ENCODE results near the gene AP5Z1.

AP5Z1 gene, protein sequence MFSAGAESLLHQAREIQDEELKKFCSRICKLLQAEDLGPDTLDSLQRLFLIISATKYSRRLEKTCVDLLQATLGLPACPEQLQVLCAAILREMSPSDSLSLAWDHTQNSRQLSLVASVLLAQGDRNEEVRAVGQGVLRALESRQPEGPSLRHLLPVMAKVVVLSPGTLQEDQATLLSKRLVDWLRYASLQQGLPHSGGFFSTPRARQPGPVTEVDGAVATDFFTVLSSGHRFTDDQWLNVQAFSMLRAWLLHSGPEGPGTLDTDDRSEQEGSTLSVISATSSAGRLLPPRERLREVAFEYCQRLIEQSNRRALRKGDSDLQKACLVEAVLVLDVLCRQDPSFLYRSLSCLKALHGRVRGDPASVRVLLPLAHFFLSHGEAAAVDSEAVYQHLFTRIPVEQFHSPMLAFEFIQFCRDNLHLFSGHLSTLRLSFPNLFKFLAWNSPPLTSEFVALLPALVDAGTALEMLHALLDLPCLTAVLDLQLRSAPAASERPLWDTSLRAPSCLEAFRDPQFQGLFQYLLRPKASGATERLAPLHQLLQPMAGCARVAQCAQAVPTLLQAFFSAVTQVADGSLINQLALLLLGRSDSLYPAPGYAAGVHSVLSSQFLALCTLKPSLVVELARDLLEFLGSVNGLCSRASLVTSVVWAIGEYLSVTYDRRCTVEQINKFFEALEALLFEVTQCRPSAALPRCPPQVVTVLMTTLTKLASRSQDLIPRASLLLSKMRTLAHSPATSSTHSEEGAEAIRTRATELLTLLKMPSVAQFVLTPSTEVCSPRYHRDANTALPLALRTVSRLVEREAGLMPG

DNA sequence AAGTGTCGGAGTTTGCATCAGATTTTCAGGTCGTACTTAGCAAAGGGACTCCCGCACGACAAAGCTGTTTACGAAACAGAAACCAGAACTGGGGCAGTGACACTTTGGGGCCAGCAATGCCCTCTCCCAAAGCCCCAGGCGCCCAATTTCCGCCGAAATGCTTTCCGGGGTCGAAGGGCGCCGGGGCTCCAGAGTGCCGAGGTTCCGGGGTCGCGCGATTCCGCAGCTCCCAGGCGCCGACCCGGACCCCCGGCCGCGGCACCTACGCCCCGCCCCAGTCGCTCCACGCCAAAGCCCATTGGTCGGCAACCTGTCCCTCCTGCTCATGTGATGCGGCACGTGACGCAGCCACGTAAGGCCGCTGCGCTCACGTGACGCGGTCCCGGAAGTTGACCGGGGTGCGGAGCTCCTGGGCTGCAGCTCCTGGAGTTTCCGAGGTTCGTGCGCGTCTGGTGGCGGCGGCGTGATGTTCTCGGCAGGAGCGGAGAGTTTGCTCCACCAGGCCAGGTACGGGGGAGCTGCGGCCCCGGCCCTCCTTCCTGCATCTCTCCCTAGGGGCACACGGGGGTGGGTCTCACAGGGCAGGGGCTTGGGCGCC is at the start of gene AP5Z1:
TSS of gene AP5Z1 (plus strand) at position 374 of the 598 bp plus-strand sequence. CDS start at position 467, 93 bp downstream.
- DNase-seq (ENCODE audit: low spot score): peak; percentile 96

DNA sequence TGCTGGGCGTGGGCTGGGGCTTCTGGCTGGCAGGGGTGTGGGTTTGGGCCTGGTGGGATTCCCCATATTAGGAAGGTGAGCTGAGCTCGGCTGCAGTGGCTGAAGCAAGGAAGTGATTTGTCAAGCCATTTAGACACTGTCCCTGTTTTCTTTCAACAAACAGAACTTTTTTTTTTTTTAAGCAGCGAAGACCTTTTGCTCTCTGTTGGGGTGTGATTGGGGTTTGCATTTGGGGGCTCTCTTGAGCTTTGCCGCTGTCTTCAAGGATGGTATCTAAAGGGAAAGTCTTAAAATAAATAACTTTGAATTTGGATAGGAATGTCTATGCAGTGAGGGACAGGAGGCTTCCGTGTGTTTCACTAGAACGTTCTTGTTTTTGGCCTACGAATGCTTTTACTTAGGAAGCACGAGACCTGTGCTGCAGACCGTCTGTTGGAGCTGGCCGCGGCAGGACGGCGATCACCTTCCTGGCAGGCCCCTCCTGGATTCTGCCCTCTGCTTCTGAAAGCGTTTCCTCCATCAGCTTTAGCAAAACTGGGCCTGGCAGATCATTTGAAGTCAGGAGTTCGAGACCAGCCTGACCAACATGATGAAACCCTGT is 49.5 kb upstream of the AP5Z1 start:
- no peak for DNase-seq (ENCODE audit: low spot score)

DNA sequence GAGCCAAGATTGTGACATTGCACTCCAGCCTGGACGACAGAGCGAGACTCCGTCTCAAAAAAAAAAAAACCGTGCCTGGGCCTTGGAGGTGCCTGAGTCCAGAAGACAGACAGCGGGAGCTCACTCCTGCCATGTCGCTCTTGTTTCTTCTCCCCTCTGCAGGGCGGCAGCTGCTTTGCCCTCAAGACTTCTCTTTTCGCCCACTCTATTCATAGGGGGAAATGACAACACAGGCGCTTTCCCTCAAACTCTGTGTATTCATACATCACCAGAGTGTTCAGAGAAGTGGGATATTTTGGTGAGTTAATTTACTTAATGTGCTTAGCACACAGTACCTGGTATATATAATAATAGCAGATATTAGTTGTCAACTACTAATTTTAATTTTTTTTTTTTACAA is 48.9 kb upstream of the AP5Z1 start:
- no peak for DNase-seq (ENCODE audit: low spot score)

DNA sequence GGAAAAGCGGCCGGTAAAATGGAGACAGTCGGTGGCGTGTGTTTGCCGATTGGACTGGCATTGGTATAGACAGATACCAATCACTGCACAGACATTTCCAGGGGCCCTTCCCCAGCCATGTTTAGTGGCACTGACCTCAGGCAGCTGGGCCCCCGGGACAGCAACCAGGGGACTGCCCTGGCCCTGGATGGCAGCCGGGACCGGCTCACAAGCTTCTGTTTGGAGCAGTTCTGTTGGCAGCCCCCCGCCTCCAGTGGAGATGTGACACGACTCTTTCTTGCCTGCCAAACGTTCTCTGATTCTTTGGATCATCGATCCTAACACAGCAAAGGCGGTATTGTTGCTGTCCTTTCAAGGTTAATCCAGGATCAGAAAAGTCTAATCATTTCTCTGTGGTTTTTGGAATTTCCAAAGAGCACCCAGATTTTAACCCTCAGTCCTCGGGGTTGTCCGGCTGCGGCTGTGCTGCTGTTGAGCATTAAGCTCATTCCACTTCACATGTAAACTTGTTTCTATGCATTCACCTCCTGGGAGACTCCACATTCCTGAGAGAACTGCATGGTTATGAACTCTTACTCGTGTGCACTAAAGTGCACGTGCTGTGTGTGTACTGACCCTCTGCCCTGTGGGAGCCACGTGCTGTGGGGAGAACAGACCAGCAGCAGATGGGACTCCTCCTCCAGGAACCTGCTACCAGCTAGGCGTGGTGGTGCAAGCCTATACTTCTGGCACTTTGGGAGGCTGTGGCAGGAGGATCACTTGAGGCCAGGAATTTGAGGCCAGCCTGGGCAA is 47.3 kb upstream of the AP5Z1 start:
- DNase-seq (ENCODE audit: low spot score): no peak

DNA sequence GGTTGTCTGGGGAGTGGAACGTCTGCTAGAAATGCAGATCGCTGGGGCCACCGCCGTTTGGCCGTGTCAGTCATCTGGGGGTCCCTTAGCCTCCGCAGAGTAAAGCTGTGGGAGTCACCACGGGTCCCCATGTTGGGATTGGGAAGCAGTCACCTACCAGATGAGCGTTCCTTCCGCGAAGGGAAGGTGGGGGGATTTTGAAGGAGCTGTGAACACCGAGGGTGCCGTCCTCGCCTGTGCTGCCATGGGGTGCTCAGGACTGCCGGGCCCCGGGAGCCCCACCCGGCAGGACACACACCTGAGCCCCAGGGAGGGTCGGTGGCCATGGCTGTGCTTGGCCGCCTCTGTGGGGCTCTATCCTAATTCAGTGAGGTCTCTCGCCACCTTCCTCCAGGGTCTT is 46.2 kb upstream of the AP5Z1 start:
- no peak for DNase-seq (ENCODE audit: low spot score)

DNA sequence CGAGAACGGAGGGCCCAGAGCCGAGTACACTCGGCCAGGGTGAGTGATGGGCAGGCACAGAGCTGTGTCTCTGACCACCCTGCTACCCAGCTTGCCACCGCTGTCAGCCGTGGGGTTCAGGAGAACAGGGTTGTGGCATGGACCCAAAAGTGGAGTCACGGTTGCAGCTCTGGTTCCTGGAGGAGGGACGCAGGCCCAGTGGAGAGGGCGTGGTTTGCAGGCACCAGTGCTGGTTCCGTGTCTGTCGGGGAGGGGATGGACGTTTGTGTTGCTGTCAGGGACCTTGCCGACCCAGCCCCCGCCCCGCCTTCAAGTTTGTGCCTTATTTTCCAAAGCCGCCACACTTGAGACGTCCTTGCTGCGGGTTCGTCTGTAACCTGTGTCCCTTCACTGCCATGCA is 45.1 kb upstream of the AP5Z1 start:
- DNase-seq (ENCODE audit: low spot score): no peak

DNA sequence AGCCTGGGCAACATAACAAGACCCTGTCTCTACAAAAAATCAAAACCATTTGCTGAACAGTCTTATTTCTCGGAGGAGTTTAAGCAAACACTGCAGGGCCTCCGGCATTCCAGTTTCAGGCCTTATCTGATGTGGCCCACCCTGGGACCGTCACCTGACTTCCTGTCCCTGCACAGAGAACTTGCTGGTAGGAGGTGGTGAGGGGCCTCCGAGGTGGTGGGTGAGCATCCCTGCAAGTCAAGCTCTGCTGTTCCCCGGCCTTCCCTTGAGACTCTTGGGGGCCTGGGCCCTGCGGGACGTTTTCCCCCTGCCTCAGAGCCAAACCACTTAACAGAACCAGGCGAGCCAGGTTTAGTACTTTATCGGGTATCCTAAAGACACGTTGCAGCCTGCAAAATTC is 44.5 kb upstream of the AP5Z1 start:
- DNase-seq (ENCODE audit: low spot score): no peak

DNA sequence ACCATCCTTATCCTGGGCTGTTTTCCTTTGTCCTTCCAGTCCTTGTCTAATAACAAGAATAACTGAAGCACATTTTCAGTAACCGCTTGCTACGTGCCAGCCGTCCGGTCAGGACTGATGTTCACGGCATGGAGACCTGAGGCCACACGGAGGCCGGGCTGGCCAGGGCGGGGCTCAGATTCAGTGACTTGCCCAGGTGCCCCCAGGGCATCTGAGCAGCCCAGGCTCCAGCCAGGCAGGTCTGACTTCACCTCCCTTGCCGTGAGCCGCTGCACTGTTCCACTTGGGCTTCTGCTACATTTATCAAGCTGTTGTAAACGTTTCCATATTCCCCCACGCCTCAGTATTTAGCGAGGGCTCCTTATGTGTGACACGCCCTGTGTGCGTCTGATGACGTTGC is 43.6 kb upstream of the AP5Z1 start:
- no peak for DNase-seq (ENCODE audit: low spot score)

DNA sequence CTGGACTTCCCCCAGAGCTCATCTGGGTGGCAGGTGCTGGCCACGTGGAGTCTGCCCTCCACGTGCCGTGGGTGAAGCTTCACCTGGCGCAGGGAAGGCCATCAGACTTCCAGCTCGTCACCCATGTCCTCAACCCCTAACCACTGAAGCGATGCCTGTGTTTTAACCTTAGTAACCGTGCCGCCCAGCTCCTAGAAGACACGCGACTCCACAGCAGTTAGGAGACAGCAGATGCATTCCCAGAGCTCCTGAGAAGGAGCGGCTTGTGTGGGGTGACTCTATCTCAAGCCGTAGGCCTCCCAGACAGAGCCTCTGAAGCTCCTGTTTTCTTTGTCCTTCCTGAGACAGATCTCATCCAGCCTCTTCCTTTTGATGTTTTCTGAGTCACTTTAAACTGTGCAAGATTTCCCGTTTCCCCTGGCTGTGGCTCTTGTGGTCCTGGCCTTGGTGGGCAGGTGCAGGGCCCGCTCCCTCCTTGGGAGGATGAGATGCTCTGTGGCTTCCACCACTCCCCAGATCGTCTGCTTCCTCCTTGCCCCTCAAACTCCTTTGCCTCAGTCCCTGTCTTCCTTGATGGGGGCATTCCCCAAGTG is 41.4 kb upstream of the AP5Z1 start:
- DNase-seq (ENCODE audit: low spot score): no peak

DNA sequence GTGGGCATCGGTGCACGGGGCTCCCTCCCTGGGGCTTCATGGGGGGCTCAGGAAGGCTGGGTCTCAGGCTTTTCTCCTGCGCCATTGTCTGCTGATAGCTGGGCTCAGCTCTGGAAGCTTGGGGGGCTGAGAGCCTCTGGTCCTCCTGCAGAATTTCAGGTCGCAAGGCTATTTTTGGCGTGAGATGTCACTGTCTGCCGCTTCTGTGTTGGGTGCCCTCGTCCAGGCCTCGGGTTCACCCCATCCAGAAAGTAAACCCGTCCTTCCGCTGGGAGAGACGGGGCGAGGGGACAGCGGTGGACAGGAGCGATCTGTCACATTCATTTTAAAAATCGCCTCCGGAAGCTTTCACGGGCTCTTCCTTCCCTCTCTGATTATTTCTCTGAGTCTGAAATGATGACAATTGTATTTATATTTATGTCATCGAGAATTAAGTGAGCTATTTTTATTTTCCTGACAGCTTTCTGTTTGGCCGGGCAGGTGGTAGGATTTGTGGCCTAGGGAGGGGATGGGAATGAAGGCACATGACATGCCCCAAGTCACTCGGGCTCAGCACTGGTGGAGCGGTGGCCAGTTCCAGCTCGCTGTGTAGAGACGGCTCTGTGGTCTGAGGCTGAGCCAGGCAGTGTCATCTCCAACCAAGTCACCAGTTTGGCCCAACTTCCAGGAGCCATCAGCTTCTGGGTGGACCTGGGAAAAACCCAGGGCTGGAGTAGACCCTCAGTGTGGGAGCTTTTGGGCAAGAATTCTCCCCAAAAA is 40.7 kb upstream of the AP5Z1 start:
- DNase-seq (ENCODE audit: low spot score): no peak

DNA sequence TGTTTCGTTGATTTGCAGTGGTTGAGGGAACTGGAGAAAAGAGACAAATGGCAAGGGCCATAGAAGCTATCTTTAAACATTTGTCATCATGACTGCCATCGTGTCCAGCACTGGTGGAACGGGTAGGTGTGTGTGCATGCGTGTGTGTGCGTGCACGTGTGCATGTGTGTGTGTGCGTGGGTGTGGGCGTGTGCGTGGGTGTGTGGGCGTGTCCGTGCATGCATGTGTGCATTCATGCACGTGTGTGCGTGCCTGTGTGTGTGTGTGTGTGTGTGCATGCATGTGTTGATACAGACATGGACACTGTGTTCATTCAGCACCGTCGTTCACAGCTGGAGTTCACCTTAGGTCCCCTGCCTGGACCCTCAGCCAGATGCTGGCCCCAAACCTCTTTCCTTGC is 38.1 kb upstream of the AP5Z1 start:
- DNase-seq (ENCODE audit: low spot score): no peak

DNA sequence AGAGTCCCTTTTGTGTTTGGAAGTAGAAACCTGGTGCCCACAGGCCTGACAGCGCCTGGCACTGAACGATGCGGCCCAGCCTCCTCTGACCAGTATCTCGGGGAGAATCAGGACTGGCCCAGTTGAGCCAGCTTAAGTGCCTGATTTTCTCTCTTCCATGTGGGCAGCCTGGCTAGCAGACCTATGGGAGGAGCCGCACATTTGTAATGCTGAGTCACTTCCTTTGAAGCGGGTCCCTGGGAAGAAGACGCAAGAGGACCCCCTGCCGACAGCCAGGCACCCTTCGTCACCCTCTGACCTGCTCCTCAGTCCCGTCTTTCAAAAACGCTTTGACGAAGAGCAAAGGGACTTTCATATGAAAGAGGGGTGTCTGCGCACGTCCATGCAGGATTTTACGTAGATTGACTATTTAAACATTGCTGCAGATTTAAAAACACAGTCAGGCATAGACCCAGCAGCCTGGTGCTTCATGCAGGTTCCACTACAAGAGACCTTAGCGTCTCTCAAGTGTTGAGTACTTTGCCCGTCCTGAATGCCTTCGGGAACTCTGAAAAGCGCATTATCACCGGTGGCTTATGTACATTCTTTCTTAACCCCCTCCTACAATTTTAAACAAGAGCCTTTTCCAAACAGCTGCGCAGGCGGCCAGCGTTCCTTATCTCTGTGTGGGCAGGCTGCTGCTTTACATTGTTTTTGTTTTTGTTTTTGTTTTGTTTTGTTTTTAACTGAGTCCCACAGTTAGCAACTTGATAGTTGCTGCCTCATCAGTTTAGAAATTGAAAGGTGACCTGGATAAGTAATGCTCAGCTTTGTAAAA is 36.5 kb upstream of the AP5Z1 start:
- DNase-seq (ENCODE audit: low spot score): no peak

DNA sequence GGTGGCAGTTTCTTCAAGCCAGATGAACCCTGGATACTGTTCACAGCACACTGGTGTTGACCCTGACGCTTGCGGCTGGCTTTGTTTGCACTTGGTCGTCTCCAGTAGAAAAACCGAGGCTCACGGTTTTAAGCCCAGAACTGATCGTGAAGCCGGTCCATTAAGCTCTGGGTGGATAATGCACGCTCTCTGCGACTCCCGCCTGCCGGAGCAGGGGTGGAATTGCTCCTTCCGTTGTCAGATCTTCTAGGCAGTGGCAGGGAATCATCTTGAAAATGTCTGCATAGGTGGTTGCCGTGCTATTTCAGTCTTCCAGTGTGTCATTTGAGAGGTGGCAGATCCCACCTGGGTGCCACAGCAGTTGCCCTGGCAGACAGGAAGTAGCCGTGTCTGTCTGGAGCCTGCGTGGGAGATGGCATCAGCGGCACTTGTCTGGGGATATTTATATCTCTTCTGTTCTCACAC is 35.9 kb upstream of the AP5Z1 start:
- DNase-seq (ENCODE audit: low spot score): no peak

DNA sequence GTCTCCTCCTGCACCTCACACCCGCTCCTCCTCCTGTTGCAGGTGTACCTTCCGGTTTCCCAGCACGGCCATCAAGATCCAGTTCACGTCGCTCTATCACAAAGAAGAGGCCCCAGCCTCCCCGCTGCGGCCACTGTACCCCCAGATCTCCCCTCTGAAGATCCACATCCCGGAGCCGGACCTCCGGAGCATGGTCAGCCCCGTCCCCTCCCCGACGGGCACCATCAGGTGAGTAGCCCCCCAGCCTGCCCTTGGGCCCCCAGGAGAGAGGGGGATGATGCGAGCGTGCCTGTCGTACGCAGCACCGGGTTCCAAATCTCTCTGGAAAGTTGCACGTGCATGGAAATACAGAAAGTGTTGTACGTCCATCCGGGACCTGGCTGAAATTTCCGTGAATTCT is 34.6 kb upstream of the AP5Z1 start:
- DNase-seq (ENCODE audit: low spot score): no peak

DNA sequence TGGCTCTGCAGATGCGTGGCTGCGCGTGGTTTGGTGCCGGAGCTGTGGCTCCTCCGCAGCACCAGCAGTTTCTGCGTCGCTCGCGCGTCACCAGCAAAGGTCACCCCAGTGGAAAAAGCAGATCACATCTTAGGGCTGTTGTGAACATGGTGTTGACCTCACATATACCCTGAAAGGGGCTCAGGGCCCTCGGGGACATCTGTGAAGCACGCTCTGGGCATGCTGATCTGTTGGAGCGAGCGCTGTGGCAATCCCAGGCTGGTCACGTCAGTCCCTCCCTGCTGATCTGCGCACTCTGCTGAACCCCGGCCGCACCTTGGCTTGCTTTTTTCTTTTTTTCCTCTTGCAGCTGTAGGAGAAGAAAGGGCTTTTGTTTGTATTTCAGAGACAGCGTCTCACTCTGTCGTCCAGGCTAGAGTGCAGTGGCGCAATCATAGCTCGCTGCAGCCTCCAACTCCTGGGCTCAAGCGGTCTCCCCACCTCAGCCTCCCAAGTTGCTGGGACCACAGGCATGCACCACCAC is 33.3 kb upstream of the AP5Z1 start:
- no peak for DNase-seq (ENCODE audit: low spot score)

DNA sequence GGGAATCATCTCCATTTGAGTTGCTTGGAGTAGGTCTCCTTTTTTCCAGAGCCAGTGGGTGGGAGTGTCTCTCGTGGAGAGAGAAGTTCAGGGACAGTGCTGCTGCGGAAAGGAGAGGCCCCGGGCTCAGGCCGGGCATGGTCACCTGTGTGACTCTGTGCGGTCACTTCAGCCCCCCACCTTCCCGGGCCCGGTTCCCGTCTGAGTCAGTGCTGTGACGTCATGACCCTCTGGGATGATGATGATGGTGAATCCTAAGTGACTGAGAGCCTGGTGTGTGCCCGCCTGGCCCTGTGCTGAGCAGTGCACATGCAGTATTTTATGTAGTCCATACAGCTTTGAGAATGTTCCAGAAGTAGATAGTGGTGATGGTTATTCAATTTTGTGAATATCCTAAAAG is 32.6 kb upstream of the AP5Z1 start:
- no peak for DNase-seq (ENCODE audit: low spot score)

DNA sequence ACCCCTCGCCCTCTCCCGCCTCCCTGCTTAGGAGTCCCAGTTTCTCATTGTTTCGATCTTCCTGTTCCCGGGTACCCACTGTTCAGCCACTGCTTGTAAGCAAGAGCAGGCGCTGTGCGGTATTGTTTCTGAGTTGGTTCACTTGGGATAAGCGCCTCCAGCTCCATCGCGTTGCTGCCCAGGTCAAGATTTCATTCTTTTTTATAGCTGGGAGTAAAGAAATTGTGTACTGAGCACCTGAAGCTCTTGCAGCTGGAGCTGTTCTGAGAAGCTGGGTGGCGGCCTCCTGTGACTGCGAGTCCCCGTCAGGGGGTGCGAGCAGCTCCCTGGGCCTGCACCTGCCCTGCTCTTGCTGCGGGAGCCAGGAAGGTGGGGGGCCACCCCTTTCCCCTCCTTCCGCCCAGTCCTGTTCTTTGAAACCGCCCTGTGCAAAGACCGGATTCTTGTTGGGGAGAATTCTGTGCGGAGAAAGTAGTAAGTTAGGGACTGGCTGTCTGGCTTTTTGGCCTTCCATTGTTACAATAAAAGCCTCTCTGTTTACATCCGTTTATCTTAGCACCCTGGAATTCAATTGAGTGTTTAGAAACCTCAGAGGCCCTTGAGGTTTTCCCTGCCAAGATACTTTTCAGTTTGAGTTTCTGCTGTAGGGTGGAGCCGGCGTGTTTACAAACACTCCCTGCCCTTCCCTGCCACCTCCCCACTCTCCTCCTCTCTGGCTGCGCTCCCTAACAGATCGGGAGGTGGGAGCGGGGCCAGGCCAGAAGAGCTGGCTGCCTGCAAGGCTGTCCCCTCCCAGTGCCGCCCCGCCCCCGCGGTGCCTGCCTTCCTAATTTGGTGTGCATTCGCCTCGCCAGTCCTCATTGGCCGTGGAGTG is 30.8 kb upstream of the AP5Z1 start:
- DNase-seq (ENCODE audit: low spot score): peak; percentile 97

DNA sequence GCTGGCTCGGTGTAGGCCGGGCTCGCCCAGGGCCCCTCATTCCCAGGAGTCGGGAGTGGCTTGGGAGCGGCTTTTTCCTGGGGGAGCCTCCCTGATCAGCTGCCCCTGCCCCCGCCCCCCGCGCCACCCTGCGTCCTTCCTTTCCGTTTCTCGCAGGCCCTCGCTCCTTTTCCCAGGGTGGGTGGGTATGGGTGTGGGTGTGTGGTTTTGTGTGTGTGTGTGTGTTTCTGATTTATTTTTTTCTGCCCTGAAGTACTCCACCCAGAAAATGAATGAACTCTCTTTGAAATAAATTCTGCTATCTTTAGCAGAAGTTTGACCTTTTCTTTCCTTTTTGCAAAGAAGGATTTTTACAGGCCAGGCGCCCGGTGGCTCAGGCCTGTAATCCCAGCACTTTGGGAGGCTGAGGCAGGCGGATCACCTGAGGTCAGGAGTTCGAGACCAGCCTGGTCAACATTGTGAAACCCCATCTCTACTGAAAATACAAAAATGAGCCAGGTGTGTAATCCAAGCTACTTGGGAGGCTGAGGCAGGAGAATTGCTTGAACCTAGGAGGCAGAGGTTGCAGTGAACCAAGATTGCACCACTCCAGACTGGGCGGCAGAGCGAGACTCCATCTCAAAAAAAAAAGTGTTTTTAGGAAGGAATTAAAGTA is 30.0 kb upstream of the AP5Z1 start:
- DNase-seq (ENCODE audit: low spot score): no peak

Measured in left forelimb (tissue), 1 donor.